WERI-Rb-1 (cell line): ENCODE results near the gene CNTD1.

ENCODE experiments used
- DNase-seq: peaks from one replicate; pipeline ENCODE4 v3.0.0-alpha.2; 2020
- H3K27ac ChIP-seq: fragments of 250-450 bp; sonication (Bioruptor Pico); 2 replicates; pipeline ENCODE4 v1.5.1; 2020; ENCODE audit warnings: mild to moderate bottlenecking, moderate library complexity
- H3K27me3 ChIP-seq: fragments of 250-450 bp; sonication (Bioruptor Pico); 2 replicates; pipeline ENCODE4 v1.5.1; 2021; ENCODE audit warnings: mild to moderate bottlenecking, low read depth, moderate library complexity; ENCODE audit not compliant: insufficient read depth, severe bottlenecking
- H3K36me3 ChIP-seq: fragments of 250-450 bp; sonication (Bioruptor Pico); 2 replicates; pipeline ENCODE4 v1.5.1; 2020; ENCODE audit warnings: mild to moderate bottlenecking, moderate library complexity
- H3K4me3 ChIP-seq: 2 replicates; pipeline ENCODE4 v1.5.1; 2011; ENCODE audit warnings: low read depth, mild to moderate bottlenecking, control low read depth, low read length
- H3K9me3 ChIP-seq: fragments of 250-450 bp; sonication (Bioruptor Pico); 2 replicates; pipeline ENCODE4 v1.5.1; 2021; ENCODE audit warnings: mild to moderate bottlenecking, moderate library complexity; ENCODE audit not compliant: severe bottlenecking
- CTCF ChIP-seq: IDR thresholded peaks from 2 replicates; pipeline ENCODE4 v1.5.1; 2011; ENCODE audit warnings: low read depth, mild to moderate bottlenecking, control low read depth, inconsistent platforms, low read length

The CNTD1 gene

GRCh38 chr17:42791948-42792347 lies 6.7 kb upstream of the CNTD1 start:
- TF ChIP-seq CTCF: no peak
- DNase-seq: no peak
- no peak overlapping the region for H3K4me3 ChIP-seq
- H3K27me3 ChIP-seq: no peaks in the 10 kb centered on the region
- no peak overlapping the region for H3K27ac ChIP-seq
- no peaks in the 10 kb centered on the region for H3K9me3 ChIP-seq
- H3K36me3 ChIP-seq: peaks cover 9% of the 10 kb centered on the region

GRCh38 chr17:42792545-42792944 lies 6.1 kb upstream of the CNTD1 start:
- no peak for DNase-seq
- Histone ChIP-seq H3K36me3 (peaks cover 15% of the 10 kb centered on the region), H3K4me3 (no peak overlapping the region), H3K27ac (no peak overlapping the region), H3K27me3 (no peaks in the 10 kb centered on the region), H3K9me3 (no peaks in the 10 kb centered on the region)
- no peak for TF ChIP-seq CTCF

GRCh38 chr17:42795061-42795460 lies 3.6 kb upstream of the CNTD1 start:
- H3K27ac ChIP-seq: no peak overlapping the region
- no peak for TF ChIP-seq CTCF
- H3K9me3 ChIP-seq: peaks cover 8% of the 10 kb centered on the region
- no peak for DNase-seq
- peaks cover 18% of the 10 kb centered on the region for H3K36me3 ChIP-seq
- no peak overlapping the region for H3K4me3 ChIP-seq
- no peaks in the 10 kb centered on the region for H3K27me3 ChIP-seq

- peaks cover 8% of the 10 kb centered on the region for H3K9me3 ChIP-seq
- no peak for TF ChIP-seq CTCF
- no peak for DNase-seq
- H3K27me3 ChIP-seq: no peaks in the 10 kb centered on the region
- no peak overlapping the region for H3K4me3 ChIP-seq
- no peak overlapping the region for H3K27ac ChIP-seq
- H3K36me3 ChIP-seq: peaks cover 18% of the 10 kb centered on the region
Measured at GRCh38 chr17:42795465-42795864, 3.2 kb upstream of the CNTD1 start.

- no peaks in the 10 kb centered on the region for H3K27me3 ChIP-seq
- no peak overlapping the region for H3K4me3 ChIP-seq
- no peak overlapping the region for H3K27ac ChIP-seq
- H3K36me3 ChIP-seq: peaks cover 18% of the 10 kb centered on the region
- DNase-seq: no peak
- peaks cover 8% of the 10 kb centered on the region for H3K9me3 ChIP-seq
- no peak for TF ChIP-seq CTCF
Measured at GRCh38 chr17:42796066-42796758, 2.4 kb upstream of the CNTD1 start.
